Hindlimb muscle (tissue), 1 donor: Measurements from ENCODE around the gene TJP2. TPM values are rescaled to one million over a fixed set of nuclear protein-coding genes. Genes with fewer than 3 reads are reported as not detected.

ENCODE experiments used
- DNase-seq: peaks from one replicate; pipeline ENCODE4 v3.0.0-alpha.2; 2013
- polyA plus RNA-seq: library from polyadenylated mRNA; unstranded; fragments of 120-200 nt; gene quantifications from one replicate; pipeline ENCODE4 v1.2.1, GENCODE V29; 2013; ENCODE audit not compliant: insufficient read length

TJP2 gene
- polyA plus RNA-seq, 1 donor, result 13.5 TPM

DNA sequence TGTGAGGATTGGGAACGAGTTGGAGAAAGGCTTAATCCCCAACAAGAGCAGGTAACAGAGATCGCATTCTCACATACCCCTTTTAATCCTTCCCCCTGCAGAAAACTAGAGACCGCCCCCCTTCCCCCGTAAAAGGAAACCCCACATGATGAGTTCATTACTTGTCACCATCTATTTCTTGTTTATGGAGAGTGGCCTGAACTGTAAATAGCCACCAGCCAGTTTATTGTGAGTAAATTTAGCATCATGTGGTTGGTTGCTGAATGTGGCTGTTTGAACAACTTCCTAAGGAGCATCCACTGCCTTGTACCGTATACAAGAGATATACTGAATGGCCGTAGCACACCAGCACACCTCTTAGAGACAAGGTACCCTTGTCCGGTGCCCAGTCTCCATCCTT, 62.1 kb downstream of the TJP2 start:
- no peak for DNase-seq

DNA sequence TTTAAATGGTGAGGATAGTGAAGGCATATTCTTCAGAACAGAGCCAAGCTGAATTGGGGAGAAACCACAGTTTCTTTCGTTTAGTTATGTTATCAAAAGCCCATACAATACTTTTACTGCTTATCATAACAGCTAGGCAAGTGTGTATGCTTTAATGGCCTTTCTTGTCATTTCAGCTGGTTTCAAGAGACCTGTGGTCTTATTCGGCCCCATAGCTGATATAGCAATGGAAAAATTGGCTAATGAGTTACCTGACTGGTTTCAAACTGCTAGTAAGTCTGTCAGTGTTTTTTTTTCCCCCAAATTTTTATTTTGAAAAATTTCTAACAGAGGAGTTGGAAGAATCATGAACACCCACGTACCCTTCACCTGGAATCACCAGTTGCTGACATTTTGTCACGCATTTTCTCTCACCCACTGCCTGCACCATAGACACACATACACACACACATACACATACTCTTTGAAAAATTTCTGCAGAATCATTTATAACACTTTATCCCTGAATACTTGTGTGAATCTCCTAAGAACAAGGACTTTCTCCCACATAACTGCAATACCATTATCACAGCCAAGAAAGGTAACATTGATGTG, 63.7 kb downstream of the TJP2 start:
- DNase-seq, result no peak

DNA sequence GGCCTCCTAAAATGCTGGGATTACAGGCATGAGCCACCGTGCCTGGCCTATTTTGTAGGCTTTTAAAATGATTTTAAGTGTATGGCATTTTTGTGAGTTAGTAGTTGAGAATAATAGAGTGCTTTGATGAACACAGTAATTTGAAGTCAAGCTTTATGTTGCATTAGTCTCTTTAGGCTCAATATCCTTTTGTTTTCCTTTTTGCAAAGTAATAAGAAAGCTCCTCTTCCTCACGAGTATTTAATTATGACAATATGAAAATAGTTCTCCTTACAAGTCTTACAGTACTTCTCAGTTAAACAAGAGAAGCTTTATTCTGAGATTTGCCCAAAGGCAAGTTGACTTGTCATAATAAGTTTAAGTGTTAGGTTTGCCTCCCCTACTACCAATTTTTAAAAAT, 69.0 kb downstream of the TJP2 start:
- no peak for DNase-seq

DNA sequence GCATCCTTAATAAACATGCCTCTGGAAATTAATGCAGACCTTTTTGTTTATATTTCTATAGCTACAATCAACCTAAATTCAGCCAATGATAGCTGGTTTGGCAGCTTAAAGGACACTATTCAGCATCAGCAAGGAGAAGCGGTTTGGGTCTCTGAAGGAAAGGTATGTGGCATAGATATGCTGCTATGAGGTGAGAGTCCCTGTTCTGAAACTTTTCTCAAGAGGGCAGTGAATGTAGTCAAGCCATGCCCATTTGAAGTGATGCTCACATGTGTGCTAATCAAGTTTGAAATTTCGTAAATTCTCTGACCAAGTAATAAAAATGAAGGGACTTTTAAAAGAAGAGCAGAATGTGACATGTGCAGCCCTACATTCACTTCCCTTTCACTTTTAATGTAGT, 72.6 kb downstream of the TJP2 start:
- DNase-seq, result no peak

DNA sequence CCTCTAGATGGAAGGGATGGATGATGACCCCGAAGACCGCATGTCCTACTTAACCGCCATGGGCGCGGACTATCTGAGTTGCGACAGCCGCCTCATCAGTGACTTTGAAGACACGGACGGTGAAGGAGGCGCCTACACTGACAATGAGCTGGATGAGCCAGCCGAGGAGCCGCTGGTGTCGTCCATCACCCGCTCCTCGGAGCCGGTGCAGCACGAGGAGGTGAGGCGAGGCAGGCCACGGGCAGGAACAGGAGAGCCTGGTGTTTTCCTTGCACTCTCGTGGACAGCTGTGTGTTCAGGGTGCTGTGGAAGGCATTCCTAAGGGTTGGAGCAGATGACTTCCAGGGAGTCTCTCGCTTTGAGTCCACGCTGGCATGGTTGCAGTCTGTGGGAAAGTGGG, 73.9 kb downstream of the TJP2 start:
- DNase-seq, result no peak

DNA sequence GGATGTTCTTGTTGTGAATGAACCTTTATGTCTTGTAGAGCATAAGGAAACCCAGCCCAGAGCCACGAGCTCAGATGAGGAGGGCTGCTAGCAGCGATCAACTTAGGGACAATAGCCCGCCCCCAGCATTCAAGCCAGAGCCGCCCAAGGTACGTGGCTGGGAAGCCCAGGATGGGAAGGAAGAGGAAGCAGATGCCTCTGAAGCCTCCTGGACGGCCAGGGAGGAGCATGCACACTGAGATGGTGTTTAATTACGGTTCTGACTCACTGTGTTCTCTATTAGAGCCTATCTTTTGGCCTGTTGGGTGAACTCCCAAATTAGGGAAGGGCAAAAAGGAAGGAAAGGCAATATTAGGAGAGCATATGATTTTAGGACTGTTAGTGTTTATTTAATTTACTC, 75.3 kb downstream of the TJP2 start:
- DNase-seq, result no peak

DNA sequence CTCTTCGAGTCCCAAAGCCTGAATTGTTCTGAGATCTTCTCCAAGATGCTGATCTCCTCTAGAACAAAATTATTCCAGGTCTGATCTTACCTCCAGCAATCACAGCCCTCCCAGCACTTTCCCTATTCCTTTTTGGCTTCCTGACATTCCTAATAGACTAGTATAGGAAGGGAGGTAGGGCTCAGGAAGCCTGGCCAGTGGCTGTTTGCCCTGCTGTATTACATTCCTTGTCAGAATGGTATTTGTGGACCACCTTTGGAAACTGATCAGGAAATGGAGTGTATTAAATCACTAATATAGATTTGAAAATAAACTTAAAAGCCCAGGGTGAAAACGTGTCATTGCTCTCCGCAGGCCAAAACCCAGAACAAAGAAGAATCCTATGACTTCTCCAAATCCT, 76.6 kb downstream of the TJP2 start:
- no peak for DNase-seq

DNA sequence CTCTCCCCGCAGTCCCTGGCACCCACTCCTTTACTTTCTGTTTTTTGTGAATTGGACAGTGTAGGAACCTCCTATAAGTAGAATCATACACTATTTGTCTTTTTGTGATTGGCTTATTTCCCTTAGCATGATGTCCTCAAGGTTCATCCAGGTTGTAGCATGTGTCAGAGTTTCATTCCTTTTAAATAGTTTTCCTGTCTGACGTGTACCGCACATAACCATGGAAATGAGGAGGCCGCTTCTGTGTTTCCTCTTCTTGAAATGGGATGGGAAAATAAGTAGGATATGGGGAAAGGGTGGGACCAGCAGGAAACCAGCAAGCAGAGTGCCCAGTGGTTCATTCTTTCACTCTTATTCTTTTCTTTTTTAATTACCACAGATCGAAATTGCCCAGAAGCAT, 78.4 kb downstream of the TJP2 start:
- no peak for DNase-seq

DNA sequence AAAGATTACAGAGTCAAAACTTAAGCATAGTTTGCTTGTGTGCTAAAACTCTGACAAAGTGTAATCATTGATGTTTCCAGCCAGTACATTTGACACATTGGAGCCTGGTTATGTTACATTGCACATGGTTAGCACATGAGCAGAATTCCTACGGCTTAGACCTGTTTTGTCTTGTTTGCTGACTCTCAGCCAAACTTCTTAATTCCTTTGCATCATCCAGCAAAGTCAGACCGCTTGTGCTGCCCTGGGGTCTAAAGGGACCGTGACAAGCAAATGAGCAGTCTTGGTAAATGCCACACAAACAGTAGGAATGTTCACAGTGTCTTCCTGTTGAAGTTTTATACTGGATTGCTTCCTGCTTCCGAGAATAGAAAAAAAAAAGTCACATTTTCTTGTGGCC, 79.0 kb downstream of the TJP2 start:
- DNase-seq, result no peak

DNA sequence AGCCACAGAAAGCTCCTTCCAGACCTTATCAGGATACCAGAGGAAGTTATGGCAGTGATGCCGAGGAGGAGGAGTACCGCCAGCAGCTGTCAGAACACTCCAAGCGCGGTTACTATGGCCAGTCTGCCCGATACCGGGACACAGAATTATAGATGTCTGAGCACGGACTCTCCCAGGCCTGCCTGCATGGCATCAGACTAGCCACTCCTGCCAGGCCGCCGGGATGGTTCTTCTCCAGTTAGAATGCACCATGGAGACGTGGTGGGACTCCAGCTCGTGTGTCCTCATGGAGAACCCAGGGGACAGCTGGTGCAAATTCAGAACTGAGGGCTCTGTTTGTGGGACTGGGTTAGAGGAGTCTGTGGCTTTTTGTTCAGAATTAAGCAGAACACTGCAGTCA, 80.1 kb downstream of the TJP2 start:
- DNase-seq, result no peak

DNA sequence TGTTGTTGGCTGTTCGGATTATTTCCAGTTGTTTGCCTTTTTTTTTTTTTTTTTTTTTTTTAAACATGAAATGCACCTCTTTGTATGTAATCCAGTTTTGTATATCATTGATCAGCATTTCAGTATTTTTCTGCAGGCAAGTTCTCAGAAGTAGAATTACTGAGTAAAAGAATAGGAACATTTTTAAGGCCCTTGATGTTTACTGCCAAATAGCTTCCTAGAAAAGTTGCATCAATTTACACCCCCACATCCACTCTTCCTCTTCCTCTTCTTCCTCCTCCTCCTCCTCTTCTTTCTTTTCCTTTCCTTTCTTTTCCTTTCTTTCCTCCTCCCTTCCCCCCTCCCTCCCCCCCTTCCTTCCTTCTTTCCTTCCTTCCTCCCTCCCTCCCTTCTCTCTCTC, 81.5 kb downstream of the TJP2 start:
- no peak for DNase-seq

DNA sequence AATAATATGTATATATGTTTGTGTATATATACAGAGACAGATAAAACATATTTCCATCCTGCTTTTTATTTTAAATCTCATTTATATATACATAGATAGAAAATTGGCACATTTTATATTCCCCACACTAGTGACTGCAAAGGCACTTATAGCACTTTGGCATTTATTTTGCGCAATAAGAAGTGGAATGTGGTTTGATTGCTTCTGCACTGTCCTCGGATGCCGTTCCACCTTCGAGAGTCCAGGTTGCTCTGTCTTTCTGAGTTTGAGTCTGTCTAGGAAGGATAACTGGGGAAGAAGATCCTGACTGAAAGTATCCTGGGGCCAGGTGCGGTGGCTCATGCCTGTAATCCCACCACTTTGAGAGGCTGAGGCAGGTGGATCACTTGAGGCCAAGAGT, 84.5 kb downstream of the TJP2 start:
- no peak for DNase-seq

DNA sequence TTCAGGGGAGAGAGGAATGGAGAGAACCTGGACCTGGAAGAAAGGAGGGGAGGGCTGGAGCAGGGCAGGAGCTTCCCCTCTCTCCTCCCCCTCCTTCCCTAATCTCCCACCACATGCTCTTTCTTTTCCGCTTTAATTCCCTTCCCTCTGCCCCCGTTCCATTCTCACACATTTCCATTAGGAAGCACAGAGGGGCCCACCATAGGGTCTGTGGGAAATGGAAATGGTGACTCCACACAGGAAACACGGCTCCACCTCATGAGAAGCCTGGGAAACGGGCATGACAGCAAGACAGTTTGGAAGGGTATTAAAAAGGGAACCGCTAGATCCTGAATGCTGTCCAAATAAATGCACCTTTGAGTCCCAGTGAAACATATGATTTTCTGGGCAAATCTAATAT, 86.1 kb downstream of the TJP2 start:
- DNase-seq, result no peak

DNA sequence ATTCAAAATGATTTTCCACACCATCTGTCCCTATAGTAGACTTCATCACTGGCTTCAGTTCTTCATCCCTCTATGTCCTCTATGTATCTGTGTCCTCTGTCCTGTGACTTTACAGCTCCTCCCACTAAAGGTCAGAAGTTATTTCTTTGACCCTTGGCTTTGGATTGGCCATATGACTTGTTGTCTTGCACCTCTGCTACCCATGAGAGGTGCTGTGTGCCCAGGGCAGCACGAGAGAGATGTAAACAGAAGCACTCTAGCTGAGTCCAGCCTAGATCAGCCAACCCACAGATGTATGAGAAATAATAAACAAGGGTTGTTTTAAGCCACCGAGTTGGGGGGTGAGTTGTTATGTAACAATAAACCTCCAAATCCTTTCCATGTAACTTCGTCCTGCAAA, 87.6 kb downstream of the TJP2 start:
- no peak for DNase-seq

DNA sequence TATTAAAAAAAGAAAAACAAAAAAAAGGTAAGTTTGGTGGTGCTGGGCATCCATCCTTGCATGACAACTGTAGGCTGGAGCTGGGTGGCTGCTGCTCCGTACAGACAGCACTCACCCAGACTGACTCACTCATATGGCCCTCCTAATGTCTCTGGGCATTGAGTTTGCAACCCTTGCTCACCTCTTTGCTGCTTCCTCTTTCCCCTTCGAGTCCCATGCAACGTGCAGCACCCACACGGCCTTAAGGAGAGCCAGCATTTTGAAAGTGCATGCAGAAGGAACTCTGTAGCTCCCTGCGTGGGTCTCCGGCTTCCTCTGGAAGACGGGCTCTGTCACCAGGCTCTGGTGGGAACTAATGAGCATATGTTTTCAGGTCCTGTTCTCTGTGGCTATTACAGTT, 90.4 kb downstream of the TJP2 start:
- no peak for DNase-seq

DNA sequence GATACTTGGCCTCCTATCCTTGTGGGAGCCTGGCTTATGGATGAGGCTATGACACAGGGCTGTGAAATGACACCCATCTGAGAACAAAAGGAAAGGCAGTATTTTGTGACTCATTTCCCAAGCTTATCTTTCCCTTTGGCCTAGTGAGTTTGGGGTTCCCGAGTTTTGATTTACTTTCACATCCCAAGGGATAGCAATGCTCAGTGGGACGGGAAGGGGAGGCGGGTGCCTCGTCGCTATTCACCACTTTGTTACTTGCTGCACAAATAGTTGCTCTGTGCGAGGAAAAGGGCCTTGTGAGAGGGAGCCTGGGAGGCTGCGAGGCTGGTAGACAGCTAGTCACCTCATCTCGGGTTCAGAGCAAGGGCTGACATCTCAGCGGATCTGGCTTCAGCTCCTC, 91.8 kb downstream of the TJP2 start:
- DNase-seq, result no peak

DNA sequence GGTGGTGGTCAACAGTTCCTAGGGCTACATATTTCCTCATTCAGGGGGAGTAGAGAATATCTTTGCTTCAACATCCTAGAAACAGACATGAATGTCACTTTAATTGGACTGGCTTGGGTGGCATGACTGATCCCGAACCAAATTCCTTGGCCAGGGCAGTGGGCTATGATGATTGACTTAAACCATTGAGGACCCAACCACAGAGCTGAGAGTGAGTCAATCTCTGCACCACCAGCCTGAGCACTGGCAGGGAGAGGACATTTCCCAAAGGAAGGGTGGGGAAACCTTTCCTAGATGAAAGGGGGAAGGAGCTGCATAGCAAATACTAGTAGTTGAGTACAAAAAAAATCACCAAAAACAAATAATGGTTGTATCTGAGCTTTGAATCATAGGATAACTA, 98.1 kb downstream of the TJP2 start:
- no peak for DNase-seq

DNA sequence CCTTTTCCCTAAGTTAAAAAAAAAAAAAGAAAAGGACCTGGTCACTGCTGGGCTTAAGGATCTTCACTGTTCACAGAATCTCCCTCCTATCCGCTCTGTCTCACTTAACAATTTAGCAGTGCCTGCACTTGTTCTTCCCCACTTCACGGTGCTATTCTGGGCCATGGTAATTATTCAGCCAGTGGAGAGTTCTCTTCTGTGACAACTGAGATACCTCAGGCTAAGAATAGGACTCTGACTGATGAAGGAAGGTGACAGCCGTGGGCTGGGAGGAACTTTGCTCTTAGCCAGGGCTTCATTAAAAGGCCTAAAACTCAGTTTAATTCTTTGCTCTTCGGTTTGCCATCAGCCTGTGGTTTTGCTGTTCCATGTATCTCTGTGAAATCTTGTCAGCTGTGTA, 99.1 kb downstream of the TJP2 start:
- no peak for DNase-seq

DNA sequence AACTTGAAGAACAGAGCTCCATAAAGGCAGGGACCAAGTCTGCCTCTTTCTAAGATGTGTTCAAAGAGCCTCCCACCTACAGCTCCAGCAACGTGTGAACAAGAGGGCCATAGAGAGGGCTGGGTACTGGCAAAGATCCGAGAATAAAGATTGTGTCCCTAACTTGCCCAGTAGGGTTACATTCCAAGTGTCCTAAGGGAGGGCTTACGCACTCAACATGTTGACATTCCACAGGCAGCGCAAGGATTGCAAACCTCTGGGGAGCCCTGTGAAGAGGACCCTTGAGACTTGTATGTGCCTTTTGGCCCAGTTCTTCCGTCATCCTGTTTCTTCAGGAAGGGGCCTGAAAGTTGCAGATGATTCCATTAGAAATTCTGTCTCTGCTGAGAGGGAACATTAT, 102.7 kb downstream of the TJP2 start:
- no peak for DNase-seq

DNA sequence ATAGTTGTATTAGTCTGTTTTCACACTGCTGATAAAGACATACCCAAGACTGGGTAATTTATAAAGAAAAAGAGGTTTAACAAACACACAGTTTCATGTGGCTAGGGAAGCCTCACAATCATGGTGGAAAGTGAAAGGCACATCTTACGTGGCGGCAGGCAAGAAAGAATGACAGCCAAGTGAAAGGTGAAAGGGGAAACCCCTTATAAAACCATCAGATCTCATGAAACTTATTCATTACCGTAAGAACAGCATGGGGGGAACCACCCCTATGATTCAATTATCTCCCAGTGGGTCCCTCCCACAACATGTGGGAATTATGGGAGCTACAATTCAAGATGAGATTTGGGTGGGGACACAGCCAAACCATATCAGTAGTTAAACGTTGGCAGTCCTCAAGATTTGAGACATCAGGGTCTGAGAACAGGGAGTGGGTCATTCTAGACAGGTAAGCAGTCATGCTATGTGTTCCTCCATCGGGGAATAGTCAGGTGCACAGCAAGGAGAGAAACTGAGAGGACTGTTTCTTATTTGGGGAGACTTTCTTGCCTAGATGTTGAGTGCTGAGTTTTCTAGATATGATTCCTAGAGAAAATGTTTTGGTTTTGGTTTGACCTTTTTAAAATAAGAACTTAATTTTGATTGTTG, 105.1 kb downstream of the TJP2 start:
- no peak for DNase-seq

DNA sequence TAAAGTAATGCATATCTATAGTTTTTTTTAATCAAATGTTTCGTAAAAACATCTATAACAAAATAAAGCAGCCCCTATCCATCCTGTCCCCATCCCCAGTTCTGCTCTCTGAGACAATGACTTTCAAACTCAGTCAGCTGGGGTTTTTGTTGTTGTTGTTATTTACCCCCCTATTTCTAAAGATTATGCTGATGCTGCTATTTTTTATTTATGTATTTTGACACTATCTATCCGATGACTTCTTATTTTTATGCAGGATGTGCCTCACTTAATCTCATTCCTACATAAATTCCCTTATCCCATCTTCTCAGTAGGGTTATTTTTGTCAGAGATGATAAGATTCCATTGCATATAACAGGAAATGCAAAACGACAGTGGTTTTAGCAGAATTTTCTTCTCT, 105.7 kb downstream of the TJP2 start:
- no peak for DNase-seq

DNA sequence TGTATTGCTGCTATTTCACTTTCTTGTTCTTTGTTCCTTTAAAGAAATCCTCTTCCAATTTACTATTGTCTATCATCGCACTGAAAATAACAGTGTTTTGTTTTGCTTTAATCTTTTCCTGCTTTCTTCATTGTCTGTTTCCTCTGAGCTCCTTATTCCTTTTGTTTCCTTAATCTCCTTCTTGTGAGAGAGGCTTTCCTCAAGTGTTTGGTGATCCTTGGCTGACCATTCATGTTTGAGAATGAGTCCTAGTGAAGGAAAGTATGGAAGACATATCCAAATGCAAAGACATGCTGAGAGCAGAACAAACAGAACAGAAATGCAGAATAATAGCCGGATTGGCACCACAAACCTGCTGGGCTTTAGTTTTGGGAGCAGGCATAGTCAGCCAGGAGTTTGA, 108.9 kb downstream of the TJP2 start:
- no peak for DNase-seq

DNA sequence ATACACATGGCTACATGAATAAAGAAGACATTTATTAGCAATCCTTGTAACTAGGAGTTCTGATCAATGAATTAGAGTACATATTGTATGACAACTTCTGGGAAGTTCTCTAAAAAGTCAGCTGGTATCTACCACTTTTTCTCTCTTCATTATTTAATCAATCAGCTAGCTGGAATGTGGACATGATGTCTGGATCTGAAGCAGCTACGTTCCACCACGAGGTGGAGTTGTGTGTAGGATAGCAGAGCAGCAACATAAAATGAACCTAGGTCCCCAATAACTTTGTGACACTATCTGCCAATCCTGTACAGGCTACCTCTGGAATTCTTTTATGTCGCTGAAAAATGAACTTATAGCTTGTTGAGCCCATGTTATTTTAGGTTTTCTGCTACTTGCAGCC, 118.0 kb downstream of the TJP2 start:
- DNase-seq, result no peak

DNA sequence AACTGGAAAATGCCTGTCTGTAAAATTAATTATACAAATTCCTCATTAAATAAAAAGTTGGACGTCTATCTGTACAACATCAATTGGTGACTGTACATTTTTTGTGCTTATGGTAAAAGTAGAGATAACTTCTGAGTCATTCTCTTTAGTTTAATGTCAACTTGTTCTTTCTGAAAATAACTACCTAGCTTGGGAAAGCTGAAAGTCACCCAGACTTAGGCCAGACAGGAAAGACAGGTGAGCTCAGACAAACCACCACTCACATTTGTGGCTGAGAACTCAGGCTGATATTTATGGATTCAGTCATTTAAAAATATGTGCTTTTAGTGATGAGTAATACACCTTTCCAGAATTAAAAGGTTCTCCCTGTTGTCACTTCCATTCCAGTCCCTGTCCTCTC, 119.1 kb downstream of the TJP2 start:
- DNase-seq, result no peak

DNA sequence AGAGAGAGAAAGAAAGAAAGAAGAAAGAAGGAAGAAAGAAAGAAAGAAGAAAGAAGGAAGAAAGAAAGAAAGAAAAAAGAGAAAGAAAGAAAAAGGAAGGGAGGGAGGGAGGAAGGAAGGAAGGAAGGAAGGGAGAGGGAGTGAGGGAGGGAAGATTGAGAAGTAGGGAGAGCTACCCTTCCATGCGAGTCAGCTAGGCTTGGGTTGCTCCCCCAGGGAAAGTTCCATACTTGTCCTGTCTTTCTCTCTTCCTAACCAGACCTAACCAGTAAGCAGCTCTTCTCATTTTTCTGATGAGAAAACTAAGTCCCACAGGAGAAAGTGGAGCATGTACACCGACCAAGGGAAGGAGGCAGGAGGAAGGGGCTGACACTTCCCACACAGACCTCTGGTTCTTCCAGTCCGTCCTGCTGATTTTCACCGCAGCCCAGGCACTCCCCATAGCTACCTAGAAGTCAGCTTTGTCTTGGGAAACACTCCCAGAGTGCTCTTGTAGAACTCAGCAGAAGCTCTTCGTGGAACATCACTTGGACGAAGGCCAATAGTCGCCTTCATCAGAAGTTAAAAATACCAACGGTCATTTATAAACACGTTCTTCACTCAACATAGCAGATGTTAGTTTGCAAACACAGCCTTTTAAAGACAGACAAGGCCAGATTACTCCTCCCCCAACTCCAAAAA, 121.9 kb downstream of the TJP2 start:
- DNase-seq, result peak; percentile 12
